T-helper 17 cell (primary cell): ENCODE results near the gene MIGA1. TPM values are rescaled to one million over a fixed set of nuclear protein-coding genes. Genes with fewer than 3 reads are reported as not detected.
"Not testable (repeated sequence)": the region's sequence is repeated elsewhere in the genome, so short reads cannot be mapped to it uniquely, and the experiment has no call there.

Experiments
- ATAC-seq: fragments of 150-1000 bp; cut with Tn5 transposase; 2 replicates; pipeline ENCODE4 v1.10.0; 2021; ENCODE audit warnings: mild to moderate bottlenecking, moderate library complexity
- DNase-seq, 3 donors: peaks; one replicate each; pipeline versions ENCODE4 v3.0.0 to v3.0.0-alpha.2; 2020 to 2021
- H3K9me3 ChIP-seq: one replicate; pipeline ENCODE4 v1.7.0; 2013; ENCODE audit warnings: low read length, mild to moderate bottlenecking; ENCODE audit not compliant: control insufficient read depth, poor library complexity, severe bottlenecking
- H3K27ac Mint-ChIP-seq: one replicate; pipeline ENCODE4 v1.8.0; 2022; ENCODE audit warnings: mild to moderate bottlenecking, moderate library complexity, mixed read lengths
- H3K27me3 Mint-ChIP-seq: one replicate; pipeline ENCODE4 v1.8.0; 2022; ENCODE audit warnings: mixed read lengths
- H3K36me3 Mint-ChIP-seq: one replicate; pipeline ENCODE4 v1.8.0; 2022; ENCODE audit warnings: low read depth, mixed read lengths
- H3K4me1 Mint-ChIP-seq: one replicate; pipeline ENCODE4 v1.8.0; 2022; ENCODE audit warnings: mild to moderate bottlenecking, mixed read lengths
- H3K4me3 Mint-ChIP-seq: one replicate; pipeline ENCODE4 v1.8.0; 2022; ENCODE audit warnings: mild to moderate bottlenecking, moderate library complexity, mixed read lengths
- total RNA-seq, 4 donors: library from RNA in 2 of 4; stranded (reverse) in 2 of 4; gene quantifications; one replicate each; pipeline ENCODE4 v1.2.3 and lab custom pipeline; 2022 to 2026

MIGA1 gene
- total RNA-seq, 2 donors from 2014 or later, result 11.8 to 14.7 TPM

DNA sequence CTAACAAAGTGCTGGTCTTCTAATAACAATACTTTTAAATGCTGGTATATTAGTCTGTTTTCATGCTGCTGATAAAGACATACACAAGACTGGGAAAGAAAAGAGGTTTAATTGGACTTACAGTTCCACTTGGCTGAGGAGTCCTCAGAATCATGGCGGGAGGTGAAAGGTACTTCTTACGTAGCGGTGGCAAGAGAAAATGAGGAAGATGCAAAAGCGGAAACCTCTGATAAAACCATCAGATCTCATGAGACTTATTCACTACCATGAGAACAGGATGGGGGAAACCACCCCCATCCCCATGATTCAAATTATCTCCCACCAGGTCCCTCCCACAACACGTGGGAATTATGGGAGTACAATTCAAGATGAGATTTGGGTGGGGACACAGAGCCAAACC, 139.5 kb downstream of the MIGA1 start:
- H3K27ac Mint-ChIP-seq, H3K27me3 Mint-ChIP-seq, ATAC-seq: not testable (repeated sequence)

DNA sequence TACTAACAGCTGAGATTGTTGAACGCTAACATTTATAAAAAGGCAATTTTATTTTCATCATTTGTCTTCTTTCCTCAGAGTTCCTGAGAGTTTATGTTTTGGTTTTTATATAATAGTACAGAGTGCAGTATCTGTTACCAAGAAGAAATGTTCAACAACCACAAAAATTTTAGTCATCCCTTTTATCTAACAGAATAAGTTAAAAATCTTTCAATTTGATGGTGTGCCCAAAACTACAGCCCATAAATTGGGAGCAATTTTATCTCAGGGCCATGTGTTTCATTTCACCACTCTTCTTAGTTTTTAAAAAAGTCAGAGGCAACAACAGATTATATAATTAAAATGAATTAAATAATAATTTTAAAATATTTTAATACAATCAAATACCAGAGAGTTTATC, 146.1 kb downstream of the MIGA1 start:
- no peaks in the 10 kb centered on the region for H3K27me3 Mint-ChIP-seq
- H3K27ac Mint-ChIP-seq, result no peak overlapping the region
- peaks cover 7% of the 10 kb centered on the region for H3K4me1 Mint-ChIP-seq
- peaks cover 3% of the 10 kb centered on the region for H3K36me3 Mint-ChIP-seq
- DNase-seq (no peak), ATAC-seq (no peak)
- no peak overlapping the region for H3K4me3 Mint-ChIP-seq
- H3K9me3 ChIP-seq, result no peaks in the 10 kb centered on the region

More for the DNA sequence above, 139.5 kb downstream of the MIGA1 start:
- H3K4me3 Mint-ChIP-seq, H3K36me3 Mint-ChIP-seq, DNase-seq, H3K9me3 ChIP-seq, H3K4me1 Mint-ChIP-seq: not testable (repeated sequence)

DNA sequence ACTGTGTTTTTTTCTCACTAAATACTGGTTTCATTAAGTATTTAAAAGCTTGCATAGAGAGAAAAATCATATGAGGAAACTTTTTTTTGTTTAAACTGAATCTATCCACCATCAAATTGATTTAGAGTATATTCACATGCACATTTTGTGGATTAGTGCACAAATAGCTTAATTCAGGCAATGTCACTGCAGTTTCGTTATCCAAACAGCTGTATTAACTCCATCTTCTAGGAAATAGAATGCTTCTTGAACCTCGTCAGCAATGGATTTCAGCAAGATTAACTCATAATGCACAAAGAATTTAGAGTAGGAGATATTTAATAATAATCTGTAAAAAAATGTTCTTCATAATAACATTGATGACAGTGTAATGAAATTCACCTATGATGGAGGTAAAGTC, 146.5 kb downstream of the MIGA1 start:
- peak overlapping the region; percentile 62 for H3K27ac Mint-ChIP-seq
- no peaks in the 10 kb centered on the region for H3K9me3 ChIP-seq
- no peak for DNase-seq
- peaks cover 3% of the 10 kb centered on the region for H3K36me3 Mint-ChIP-seq
- H3K27me3 Mint-ChIP-seq, result no peaks in the 10 kb centered on the region
- peak overlapping the region; percentile 91 for H3K4me3 Mint-ChIP-seq
- peaks cover 7% of the 10 kb centered on the region for H3K4me1 Mint-ChIP-seq
- no peak for ATAC-seq

DNA sequence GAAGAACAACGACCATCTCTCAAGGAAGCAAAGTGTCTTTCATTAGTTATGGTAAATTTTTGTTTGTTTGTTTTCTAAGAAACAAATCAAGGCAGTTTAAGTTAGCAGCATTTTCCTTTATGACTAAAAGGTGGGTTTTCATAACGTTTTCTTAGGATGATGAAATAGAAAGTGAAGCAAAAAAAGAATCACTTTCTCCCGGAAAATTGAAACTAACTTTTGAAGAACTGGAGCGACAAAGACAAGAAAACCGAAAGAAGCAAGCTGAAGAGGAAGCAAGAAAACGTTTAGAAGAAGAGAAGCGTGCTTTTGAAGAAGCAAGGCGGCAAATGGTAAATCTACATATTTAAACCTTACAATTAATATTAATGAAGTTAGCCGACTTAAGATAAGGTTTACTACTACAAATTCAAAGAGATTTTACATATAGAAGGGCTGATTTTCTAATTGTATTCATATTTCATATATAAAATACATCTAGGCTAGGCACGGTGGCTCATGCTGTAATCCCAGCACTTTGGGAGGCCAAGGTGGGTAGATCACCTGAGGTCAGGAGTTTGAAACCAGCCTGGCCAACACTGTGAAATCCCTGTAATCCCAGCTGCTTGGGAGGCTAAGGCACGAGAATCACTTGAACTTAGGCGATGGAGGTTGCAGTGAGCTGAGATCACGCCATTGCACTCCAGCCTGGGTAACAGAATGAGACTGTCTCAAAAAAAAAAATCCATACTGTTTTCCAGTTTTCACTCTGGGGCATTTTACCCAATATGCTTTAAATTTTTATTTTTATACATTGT, 147.3 kb downstream of the MIGA1 start:
- Mint-ChIP-seq H3K4me3 (peak overlapping the region; percentile 91), H3K27me3 (no peaks in the 10 kb centered on the region), H3K36me3 (peaks cover 3% of the 10 kb centered on the region), H3K27ac (peak overlapping the region; percentile 62), H3K4me1 (peaks cover 7% of the 10 kb centered on the region)
- no peaks in the 10 kb centered on the region for H3K9me3 ChIP-seq
- DNase-seq (no peak), ATAC-seq (no peak)

DNA sequence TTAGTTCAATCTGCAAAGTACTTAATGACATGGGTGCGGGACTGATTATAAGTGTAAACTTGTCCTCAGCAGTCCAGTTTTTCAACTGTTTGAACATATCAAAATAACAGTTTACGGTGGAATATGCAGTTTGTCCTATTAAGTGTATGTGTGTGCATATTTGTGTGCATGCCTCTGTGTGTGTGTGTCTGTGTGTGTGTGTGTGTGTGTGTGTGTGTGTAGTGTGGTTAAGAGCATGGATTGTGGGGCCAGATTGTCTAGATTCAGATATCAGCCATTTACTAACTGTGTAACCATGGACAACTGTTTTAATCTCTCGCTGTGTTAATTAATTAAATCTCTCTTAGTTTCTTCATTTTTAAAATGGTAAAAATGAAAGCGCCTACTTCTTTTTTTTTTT, 148.0 kb downstream of the MIGA1 start:
- peaks cover 3% of the 10 kb centered on the region for H3K36me3 Mint-ChIP-seq
- peak overlapping the region; percentile 39 for H3K4me3 Mint-ChIP-seq
- no peak for ATAC-seq
- H3K27ac Mint-ChIP-seq, result no peak overlapping the region
- no peaks in the 10 kb centered on the region for H3K9me3 ChIP-seq
- H3K4me1 Mint-ChIP-seq, result peaks cover 7% of the 10 kb centered on the region
- no peak for DNase-seq
- no peaks in the 10 kb centered on the region for H3K27me3 Mint-ChIP-seq

Other genes starting within 250 kb of the MIGA1 start
- 10 to 100 TPM; 49.8 to 55.5 TPM for gene ZZZ3, start 97.0 kb upstream of the MIGA1 start, total RNA-seq
- gene USP33, start 19.8 kb upstream of the MIGA1 start, total RNA-seq, result 10 to 100 TPM; 59.1 to 66.9 TPM
- 1 to 10 TPM in 1 of 2 donors, under 1 TPM in 1; 0.90 to 4.5 TPM for gene NEXN, start 109.0 kb downstream of the MIGA1 start, total RNA-seq
- 100 to 1,000 TPM; 227 to 253 TPM for gene FUBP1, start 199.4 kb downstream of the MIGA1 start, total RNA-seq
- gene DNAJB4, start 225.3 kb downstream of the MIGA1 start, total RNA-seq, result 10 to 100 TPM; 15.2 to 20.8 TPM